Measurements from ENCODE around the gene ATP8A1.

The ATP8A1 gene

GRCh38 chr4:42617030-42617429 is 39.9 kb downstream of the ATP8A1 start:
- no peaks in the 10 kb centered on the region for H3K9me3 ChIP-seq (ENCODE audit: severe bottlenecking)
- no peaks in the 10 kb centered on the region for H3K36me3 ChIP-seq (ENCODE audit: low read depth)
- H3K4me3 ChIP-seq (ENCODE audit: severe bottlenecking): no peak overlapping the region
- TF ChIP-seq, protein P1, sequence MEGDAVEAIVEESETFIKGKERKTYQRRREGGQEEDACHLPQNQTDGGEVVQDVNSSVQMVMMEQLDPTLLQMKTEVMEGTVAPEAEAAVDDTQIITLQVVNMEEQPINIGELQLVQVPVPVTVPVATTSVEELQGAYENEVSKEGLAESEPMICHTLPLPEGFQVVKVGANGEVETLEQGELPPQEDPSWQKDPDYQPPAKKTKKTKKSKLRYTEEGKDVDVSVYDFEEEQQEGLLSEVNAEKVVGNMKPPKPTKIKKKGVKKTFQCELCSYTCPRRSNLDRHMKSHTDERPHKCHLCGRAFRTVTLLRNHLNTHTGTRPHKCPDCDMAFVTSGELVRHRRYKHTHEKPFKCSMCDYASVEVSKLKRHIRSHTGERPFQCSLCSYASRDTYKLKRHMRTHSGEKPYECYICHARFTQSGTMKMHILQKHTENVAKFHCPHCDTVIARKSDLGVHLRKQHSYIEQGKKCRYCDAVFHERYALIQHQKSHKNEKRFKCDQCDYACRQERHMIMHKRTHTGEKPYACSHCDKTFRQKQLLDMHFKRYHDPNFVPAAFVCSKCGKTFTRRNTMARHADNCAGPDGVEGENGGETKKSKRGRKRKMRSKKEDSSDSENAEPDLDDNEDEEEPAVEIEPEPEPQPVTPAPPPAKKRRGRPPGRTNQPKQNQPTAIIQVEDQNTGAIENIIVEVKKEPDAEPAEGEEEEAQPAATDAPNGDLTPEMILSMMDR (IDR thresholded peaks at IDR 0.05; ENCODE audit: poor library complexity, severe bottlenecking): no peak
- no peaks in the 10 kb centered on the region for H3K4me1 ChIP-seq (ENCODE audit: insufficient read depth, poor library complexity, severe bottlenecking)
- H3K27ac ChIP-seq (ENCODE audit: poor library complexity, severe bottlenecking): no peak overlapping the region
- ATAC-seq (ENCODE audit: low read depth): no peak
- H3K27me3 ChIP-seq (ENCODE audit: insufficient read depth, poor library complexity, severe bottlenecking): peaks cover 4% of the 10 kb centered on the region
- DNase-seq (ENCODE audit: low spot score): no peak

- H3K27me3 ChIP-seq (ENCODE audit: insufficient read depth, poor library complexity, severe bottlenecking): peaks cover 4% of the 10 kb centered on the region
- H3K36me3 ChIP-seq (ENCODE audit: low read depth): no peaks in the 10 kb centered on the region
- DNase-seq (ENCODE audit: low spot score): no peak
- no peak overlapping the region for H3K4me3 ChIP-seq (ENCODE audit: severe bottlenecking)
- no peaks in the 10 kb centered on the region for H3K4me1 ChIP-seq (ENCODE audit: insufficient read depth, poor library complexity, severe bottlenecking)
- no peaks in the 10 kb centered on the region for H3K9me3 ChIP-seq (ENCODE audit: severe bottlenecking)
- ATAC-seq (ENCODE audit: low read depth): no peak
- TF ChIP-seq, protein P1 (IDR thresholded peaks at IDR 0.05; ENCODE audit: poor library complexity, severe bottlenecking): no peak
- no peak overlapping the region for H3K27ac ChIP-seq (ENCODE audit: poor library complexity, severe bottlenecking)
Measured at GRCh38 chr4:42616572-42616971, 40.3 kb downstream of the ATP8A1 start.

- no peaks in the 10 kb centered on the region for H3K4me1 ChIP-seq (ENCODE audit: insufficient read depth, poor library complexity, severe bottlenecking)
- no peak for DNase-seq (ENCODE audit: low spot score)
- peaks cover 4% of the 10 kb centered on the region for H3K27me3 ChIP-seq (ENCODE audit: insufficient read depth, poor library complexity, severe bottlenecking)
- no peak overlapping the region for H3K4me3 ChIP-seq (ENCODE audit: severe bottlenecking)
- H3K9me3 ChIP-seq (ENCODE audit: severe bottlenecking): no peaks in the 10 kb centered on the region
- ATAC-seq (ENCODE audit: low read depth): no peak
- no peaks in the 10 kb centered on the region for H3K36me3 ChIP-seq (ENCODE audit: low read depth)
- TF ChIP-seq, protein P1 (IDR thresholded peaks at IDR 0.05; ENCODE audit: poor library complexity, severe bottlenecking): no peak
- no peak overlapping the region for H3K27ac ChIP-seq (ENCODE audit: poor library complexity, severe bottlenecking)
Measured at GRCh38 chr4:42615131-42615763, 41.7 kb downstream of the ATP8A1 start.

DNA sequence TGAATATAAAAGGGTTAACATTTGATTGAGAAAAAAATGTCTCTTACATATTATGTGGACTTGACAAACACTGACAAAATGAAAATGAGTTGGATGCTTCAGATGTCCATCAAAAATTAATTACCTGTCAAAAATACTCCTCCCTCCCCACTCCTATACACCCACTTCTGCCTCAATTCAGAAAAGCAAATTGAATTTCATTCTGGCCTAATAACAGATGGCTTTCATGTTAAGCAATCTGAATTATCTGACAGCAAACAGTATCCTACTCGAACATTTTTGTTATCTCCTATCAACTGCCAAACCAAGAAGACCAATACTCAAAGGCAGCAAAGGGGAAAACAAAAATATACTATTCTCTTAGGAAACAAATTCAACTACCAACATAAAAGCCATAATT is 44.0 kb downstream of the ATP8A1 start:
- TF ChIP-seq, protein P1 (IDR thresholded peaks at IDR 0.05; ENCODE audit: poor library complexity, severe bottlenecking): no peak
- no peak for ATAC-seq (ENCODE audit: low read depth)
- H3K9me3 ChIP-seq (ENCODE audit: severe bottlenecking): no peaks in the 10 kb centered on the region
- DNase-seq (ENCODE audit: low spot score): no peak
- no peaks in the 10 kb centered on the region for H3K4me1 ChIP-seq (ENCODE audit: insufficient read depth, poor library complexity, severe bottlenecking)
- H3K27me3 ChIP-seq (ENCODE audit: insufficient read depth, poor library complexity, severe bottlenecking): peaks cover 4% of the 10 kb centered on the region
- no peak overlapping the region for H3K27ac ChIP-seq (ENCODE audit: poor library complexity, severe bottlenecking)
- H3K36me3 ChIP-seq (ENCODE audit: low read depth): no peaks in the 10 kb centered on the region
- H3K4me3 ChIP-seq (ENCODE audit: severe bottlenecking): no peak overlapping the region

GRCh38 chr4:42610941-42611340 is 46.0 kb downstream of the ATP8A1 start:
- Histone ChIP-seq H3K36me3 (ENCODE audit: low read depth) (no peaks in the 10 kb centered on the region), H3K4me3 (ENCODE audit: severe bottlenecking) (no peak overlapping the region), H3K4me1 (ENCODE audit: insufficient read depth, poor library complexity, severe bottlenecking) (no peaks in the 10 kb centered on the region), H3K9me3 (ENCODE audit: severe bottlenecking) (no peaks in the 10 kb centered on the region), H3K27ac (ENCODE audit: poor library complexity, severe bottlenecking) (no peak overlapping the region), H3K27me3 (ENCODE audit: insufficient read depth, poor library complexity, severe bottlenecking) (peaks cover 4% of the 10 kb centered on the region)
- ATAC-seq (ENCODE audit: low read depth) (no peak), DNase-seq (ENCODE audit: low spot score) (no peak)
- TF ChIP-seq, protein P1 (IDR thresholded peaks at IDR 0.05; ENCODE audit: poor library complexity, severe bottlenecking): no peak
